SK-MEL-5 (cell line): ENCODE data around the gene KIFC1. TPM values are rescaled to one million over a fixed set of nuclear protein-coding genes. Genes with fewer than 3 reads are reported as not detected.
"Not testable (repeated sequence)": the region's sequence is repeated elsewhere in the genome, so short reads cannot be mapped to it uniquely, and the experiment has no call there.

Source experiments
- DNase-seq: peaks from one replicate; pipeline ENCODE4 v3.0.0-alpha.2; 2016; ENCODE audit warnings: low read depth, low spot score
- in situ Hi-C: cut with HindIII; loops from 2 replicates; pipeline ENCODE4 v1.10.0; 2016; ENCODE audit warnings: low sequenced_read_pairs, high pct_unique_total_duplicates, low pct_unique_long_range_greater_than_20kb
- polyA plus RNA-seq, 2 experiments: library from polyadenylated mRNA; depleted of rRNA; stranded (reverse); fragments of >200 nt; gene quantifications; 2 replicates each; pipeline ENCODE4 v1.2.3, GENCODE V29; 2015
- total RNA-seq: library from RNA; depleted of rRNA; stranded (reverse); fragments of >200 nt; shearing (Covaris generic); gene quantifications from 2 replicates; pipeline ENCODE4 v1.2.3, GENCODE V29; 2014; rRNA removed

KIFC1 gene, protein sequence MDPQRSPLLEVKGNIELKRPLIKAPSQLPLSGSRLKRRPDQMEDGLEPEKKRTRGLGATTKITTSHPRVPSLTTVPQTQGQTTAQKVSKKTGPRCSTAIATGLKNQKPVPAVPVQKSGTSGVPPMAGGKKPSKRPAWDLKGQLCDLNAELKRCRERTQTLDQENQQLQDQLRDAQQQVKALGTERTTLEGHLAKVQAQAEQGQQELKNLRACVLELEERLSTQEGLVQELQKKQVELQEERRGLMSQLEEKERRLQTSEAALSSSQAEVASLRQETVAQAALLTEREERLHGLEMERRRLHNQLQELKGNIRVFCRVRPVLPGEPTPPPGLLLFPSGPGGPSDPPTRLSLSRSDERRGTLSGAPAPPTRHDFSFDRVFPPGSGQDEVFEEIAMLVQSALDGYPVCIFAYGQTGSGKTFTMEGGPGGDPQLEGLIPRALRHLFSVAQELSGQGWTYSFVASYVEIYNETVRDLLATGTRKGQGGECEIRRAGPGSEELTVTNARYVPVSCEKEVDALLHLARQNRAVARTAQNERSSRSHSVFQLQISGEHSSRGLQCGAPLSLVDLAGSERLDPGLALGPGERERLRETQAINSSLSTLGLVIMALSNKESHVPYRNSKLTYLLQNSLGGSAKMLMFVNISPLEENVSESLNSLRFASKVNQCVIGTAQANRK
- total RNA-seq = 21.8 and 23.9 TPM in 2 replicates
- 37.9 and 44.6 TPM in 2 replicates for polyA plus RNA-seq (2015; cell fraction: cytosol; rRNA removed)
- 39.7 and 64.4 TPM in 2 replicates for polyA plus RNA-seq (2015; cell fraction: nucleus; rRNA removed)

DNA sequence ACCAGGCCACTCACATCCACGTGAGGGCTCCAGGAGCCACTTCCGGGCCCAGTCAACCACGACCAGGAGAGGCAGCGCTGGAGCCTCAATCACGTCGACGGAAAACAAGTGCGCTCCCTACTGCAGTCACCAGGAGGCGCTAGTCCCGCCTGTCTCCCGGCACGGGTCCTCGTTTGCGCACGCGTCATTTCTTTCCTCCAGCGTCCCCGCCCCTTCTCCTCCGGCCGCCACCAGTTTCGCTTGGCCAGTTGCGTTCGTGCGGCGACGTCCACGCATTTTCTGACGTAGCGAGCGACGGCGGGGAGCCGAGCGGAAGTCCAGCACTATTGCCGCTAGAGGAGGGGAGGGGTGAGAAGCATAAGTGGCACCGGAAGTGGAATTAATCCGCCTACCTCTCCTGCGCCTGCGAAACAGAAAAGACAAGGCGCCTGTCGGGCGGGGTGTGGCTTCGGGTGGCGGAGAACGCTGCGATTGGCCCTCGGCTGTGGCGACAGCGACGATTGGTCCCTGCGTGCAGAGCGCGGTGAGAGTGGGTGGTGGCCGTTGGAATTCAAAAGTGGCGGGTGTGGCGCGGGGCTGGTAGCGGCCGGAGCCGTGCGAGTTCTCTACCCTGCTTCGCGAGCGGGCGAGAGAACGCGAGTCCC, at the start of gene KIFC1:
Gene KIFC1 (plus strand): TSS at position 546 of the 644 bp plus-strand sequence. CDS start 163 bp downstream, outside the sequence.
- in situ Hi-C loops = no loop called here
- DNase-seq = peak; percentile 99

DNA sequence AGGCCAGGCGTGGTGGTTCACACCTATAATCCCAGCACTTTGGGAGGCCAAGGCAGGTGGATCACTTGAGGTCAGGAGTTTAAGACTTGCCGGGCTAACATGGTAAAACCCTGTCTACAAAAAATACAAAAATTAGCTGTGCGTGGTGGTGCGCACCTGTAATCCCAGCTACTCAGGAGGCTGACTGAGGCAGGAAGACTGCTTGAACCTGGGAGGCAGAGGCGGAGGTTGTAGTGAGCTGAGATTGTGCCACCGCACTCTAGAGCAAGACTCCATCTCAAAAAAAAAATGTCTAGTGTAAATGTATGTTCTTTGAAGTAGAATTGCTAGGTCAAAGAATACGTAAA, 48.0 kb upstream of the KIFC1 start:
- DNase-seq, in situ Hi-C loops: not testable (repeated sequence)

DNA sequence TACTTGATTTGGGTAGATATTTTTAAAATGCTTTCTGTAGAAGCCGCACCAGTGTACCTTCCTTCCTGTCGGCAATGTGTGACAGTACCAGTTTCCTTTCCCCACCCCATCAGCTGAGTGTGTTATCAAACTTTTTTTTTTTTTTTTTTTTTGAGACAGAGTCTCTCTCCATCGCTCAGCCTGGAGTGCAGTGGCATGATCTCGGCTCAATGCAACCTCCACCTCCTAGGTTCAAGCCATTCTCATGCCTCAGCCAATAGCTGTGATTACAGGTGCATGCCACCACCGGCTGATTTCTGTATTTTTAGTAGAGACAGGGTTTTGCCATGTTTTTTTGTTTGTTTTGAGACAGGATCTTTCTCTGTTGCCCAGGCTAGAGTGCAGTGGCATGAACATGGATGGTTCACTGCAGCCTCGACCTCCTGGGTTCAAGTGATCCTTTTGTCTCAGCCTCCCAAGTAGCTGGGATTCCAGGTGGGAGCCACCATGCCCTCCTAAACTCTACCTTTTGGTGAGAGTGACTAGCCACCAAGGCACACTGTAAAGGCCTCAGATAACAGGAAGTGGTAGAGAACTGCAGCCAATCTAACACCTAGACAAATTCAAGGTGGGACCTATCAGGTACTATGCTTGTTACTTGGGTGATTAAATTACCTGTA, 47.5 kb upstream of the KIFC1 start:
- in situ Hi-C loops = no loop called here
- no peak for DNase-seq

DNA sequence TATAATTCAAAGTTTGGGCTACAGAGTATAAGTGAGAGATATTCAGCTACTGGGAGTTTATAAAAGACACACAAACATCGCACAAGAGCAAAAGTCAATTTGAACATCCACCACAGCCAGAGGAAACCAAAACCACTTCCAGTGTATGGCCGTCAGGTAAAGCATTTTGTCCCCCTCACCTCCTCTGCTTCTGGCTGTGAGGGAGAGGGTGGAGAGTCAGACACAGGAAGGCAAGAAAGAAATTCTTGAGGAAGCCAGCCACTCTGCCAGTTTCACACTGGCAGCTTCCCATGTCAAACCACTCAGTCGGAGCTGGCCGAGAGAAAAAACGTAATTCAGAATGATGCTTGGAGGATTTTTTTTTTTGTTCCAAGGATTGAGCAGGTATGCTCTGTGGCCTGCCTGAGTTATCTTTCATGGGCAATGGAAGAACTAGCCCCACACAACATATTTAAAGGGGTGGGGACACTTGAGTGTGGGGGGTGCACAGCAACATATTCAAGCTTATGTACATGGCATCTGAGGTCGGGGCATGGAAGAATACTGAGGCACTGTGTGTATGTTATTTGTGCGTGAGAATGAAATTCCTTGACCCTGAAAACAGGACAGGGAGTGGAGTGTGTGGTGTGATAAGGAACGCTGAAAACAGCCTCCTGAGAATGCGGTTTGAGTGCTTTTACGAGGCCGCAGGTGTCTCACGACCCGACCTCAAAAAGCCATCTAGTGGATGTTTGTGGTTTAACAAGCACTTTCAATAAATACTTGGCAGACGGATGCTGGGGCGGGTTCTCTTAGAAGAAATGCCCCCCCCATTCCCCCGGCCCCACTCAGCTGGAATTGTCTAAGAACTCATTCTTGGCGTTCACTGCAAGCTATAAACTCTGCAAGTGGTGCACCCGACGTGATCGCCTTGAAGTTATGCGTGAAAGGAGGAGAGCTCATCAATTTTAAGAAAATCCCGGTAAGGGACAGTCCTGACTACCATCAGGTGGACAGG, 46.6 kb upstream of the KIFC1 start:
- peak; percentile 79 for DNase-seq
- in situ Hi-C loops = no loop called here

DNA sequence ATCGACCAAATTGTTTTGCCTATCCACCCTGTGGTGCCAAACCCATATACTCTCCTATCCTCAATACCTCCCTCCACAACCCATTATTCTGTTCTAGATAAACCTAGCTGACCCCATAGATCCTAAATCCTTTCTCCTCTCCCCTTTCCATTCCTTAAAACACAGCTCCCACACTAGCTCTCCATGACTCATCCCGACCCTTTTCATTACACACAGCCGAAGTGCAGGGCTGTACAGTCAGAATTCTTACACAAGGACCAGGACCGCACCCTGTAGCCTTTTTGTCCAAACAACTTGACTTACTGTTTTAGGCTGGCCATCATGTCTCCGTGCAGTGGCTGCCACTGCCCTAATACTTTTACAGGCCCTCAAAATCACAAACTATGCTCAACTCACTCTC, 44.7 kb upstream of the KIFC1 start:
- in situ Hi-C loops, DNase-seq: not testable (repeated sequence)

DNA sequence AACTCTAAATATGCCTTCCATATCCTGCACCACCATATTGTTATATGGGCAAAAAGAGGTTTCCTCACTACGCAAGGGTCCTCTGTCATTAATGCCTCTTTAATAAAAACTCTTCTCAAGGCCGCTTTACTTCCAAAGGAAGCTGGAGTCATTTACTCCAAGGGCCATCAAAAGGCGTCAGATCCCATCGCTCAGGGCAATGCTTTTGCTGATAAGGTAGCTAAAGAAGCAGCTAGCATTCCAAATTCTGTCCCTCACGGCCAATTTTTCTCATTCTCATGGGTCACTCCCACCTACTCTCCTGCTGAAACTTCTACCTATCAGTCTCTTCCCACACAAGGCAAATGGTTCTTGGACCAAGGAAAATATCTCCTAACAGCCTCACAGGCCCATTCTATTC, 43.8 kb upstream of the KIFC1 start:
- no peak for DNase-seq
- in situ Hi-C loops = no loop called here

DNA sequence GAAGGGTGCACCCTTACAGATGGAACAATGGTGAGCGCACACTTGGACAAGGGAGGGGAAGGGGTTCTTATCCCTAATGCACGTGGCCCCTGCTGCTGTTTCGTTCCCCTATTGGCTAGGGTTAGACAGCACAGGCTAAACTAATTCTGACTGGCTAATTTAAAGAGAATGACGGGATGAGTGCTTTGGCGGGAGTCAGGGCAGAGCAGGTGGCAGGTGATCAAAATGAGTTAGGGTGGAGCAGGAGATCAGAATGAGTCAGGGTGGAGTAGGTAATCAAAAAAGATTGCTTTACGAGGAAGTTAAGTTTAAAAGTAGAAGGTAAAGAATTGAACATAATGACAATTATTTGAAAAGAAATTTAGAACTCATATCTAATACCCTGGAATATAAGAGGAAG, 35.8 kb upstream of the KIFC1 start:
- DNase-seq, in situ Hi-C loops: not testable (repeated sequence)

DNA sequence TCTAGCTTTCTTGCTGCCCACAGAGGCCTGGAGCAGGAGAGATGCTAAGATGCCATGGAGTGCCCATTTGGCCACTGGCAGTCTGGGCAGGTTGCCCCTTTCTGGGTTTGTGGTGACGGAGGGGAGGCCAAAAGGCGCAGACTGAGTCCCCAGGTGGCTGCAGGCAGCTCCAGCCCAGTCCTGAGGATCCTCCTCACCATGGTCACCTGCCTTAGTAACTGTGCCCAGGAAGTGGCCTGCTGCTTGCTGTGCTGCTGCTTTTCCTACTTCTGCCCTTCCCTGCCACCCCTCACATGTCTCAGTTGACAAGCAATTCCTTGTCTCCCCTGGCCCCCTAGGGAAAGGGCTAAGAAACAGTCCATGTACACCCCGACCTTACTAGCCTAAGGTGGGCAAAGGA, 35.3 kb upstream of the KIFC1 start:
- DNase-seq = no peak
- in situ Hi-C loops = no loop called here

DNA sequence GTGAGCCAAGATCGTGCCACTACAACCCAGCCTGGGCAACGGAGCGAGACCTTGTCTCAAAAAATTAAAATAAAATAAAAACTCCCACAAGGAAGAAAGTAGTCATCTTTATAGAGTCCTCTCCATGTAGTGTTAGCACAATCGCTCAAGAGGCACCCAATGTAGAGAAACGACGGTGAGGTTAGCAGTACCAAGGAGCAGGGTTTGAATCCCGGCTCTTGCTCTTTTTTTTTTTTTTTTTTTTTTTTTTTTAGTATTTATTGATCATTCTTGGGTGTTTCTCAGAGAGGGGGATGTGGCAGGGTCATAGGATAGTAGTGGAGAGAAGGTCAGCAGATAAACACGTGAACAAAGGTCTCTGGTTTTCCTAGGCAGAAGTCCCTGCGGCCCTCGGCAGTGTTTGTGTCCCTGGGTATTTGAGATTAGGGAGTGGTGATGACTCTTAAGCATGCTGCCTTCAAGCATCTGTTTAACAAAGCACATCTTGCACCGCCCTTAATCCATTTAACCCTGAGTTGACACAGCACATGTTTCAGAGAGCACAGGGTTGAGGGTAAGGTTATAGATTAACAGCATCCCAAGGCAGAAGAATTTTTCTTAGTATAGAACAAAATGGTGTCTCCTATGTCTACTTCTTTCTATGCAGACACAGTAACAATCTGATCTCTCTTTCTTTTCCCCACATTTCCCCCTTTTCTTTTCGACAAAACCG, 34.3 kb upstream of the KIFC1 start:
- in situ Hi-C loops = not testable (repeated sequence)

DNA sequence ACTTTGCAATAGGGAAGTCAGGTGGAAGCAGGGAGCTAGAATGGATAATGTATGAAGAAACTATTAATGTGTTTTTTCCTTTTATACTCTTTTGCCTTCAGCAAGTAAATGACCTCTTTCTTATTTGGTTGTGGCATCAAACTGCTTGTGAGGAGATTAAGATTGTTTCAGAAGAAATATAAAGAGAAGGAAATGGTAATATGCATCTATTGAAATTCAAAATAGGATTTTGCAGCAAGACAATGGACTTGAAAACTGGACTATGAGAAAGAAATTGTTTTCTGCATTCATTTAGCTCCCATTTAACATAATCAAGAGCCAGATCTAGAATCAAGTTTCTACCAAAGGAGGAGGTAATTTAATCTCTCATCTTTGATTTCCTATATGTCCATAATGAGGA, 32.3 kb upstream of the KIFC1 start:
- no peak for DNase-seq
- in situ Hi-C loops = no loop called here

More for the DNA sequence above, 34.3 kb upstream of the KIFC1 start:
- not testable (repeated sequence) for DNase-seq

DNA sequence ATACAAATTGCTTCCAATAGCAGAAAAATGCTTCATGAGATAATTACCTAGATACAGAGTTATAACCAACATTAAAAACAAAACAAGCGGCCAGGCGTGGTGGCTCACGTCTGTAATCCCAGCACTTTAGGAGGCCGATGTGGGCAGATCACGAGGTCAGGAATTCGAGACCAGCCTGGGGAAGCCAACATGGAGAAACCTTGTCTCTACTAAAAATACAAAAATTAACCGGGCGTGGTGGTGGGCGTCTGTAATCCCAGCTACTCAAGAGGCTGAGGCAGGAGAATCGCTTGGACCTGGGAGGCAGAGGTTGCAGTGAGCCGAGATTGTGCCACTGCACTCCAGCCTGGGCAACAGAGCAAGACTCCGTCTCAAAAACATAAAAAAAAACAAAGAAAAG, 28.1 kb upstream of the KIFC1 start:
- DNase-seq, in situ Hi-C loops: not testable (repeated sequence)

DNA sequence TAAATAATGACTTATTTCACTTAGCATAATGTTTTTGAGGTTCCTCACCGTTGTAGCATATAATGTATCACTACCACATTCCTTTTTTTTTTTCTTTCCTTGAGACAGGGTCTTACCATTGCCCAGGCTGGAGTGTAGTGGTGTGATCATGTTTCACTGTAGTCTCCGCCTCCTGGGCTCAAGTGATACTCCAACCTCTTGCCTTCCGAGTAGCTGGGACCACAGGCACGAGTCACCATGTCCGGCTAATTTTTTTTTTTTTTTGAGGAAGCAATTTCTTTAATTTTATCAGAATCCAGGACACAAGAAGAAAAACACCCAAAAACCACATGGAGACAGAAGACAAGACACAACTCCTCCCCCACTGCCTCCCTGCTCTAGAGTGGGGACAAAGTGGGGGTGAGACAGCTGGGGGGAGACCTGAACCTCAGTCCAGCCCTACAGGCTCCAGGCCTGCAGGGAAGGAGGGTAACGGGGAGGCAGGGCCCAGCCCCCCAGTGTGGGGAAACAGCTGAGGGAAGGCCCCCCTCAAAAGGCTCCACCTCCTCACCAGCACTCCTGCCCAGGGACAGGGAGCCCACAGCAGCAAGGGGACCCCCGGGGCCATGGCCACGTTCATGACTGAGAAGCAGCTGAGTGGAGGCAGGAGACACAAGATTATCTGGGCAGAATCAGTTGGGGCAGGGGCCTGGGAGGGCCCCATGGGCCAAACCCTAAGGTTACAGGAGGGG, 27.0 kb upstream of the KIFC1 start:
- in situ Hi-C loops = not testable (repeated sequence)
- DNase-seq = peak; percentile 35

DNA sequence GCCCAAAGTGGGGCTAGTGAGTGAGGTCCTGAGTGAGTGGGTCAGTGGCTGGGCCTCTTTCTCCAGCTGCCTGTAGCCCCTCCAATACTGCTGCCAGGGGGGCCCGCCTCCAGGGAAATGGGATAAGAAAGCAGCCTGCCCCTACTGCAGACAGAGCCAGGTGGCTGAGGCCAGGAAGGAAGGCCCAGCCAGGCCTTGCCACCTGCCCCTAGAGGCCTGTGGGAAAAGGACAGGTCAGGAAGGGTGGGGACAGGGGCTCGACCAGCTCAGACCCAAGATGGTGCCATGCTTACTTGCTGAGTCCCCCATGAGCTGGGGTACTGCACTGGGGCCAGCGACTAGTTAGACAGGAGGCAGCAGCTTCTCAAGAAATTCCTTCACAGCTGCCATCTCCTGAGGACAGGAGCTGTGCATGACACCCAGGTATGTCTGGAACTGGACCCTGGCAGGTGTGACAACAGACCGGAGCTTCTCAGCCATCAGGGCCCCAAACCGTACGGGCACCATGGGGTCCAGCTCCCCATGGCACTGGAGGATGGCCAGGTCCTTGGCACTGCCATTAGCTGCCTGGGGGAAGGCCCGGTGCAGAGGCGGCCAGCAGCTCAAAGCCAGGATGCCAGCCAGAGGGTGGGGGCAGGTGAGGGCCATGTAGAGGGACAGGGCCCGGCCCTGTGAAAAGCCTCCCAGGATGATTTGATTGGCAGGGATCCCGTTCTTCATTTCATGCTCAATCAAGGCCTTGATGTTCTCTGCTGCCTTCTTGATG, 26.2 kb upstream of the KIFC1 start:
- in situ Hi-C loops, DNase-seq: not testable (repeated sequence)

DNA sequence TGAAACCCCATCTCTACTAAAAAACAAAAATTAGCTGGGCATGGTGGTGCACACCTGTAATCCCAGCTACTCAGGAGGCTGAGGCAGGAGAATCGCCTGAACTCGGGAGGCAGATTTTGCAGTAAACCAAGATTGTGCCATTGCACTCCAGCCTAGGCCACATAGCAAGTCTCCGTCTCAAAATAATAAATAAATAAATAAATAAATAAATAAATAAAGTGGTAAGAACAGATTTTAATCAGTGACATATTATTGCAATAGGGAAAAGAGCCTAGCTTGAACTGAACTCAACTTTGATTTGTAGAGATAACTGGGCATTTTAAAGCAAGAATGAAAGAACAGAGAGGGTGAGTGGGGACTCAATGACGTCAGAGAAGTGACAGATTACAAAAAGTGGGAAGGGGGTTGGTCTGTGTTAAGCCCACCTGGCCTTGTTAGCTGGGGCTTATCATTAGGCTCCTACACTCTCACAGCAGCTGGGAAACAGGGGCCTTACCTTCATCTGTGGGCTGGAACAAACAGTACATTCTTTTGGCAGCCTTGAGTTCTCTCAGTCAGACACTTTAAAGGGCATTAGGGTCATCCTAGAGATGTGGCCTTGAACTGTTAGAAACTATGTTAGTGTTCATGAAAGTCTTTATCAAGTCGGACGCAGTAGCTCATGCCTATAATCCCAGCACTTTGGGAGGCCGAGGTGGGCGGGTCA, 24.5 kb upstream of the KIFC1 start:
- in situ Hi-C loops = no loop called here
- no peak for DNase-seq

DNA sequence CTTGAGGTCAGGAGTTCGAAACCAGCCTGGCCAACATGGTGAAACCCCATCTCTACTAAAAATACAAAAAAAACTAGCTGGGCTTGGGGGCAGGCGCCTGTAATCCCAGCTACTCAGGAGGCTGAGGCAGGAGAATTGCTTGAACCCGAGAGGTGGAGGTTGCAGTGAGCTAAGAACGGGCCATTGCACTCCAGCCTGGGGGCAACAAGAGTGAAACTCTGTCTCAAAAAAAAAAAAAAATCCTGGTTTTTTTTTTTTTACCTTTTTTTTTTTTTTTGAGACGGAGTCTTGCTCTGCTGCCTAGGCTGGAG, 24.0 kb upstream of the KIFC1 start:
- DNase-seq, in situ Hi-C loops: not testable (repeated sequence)
